Measurements from ENCODE around the gene MYOF. TPM values are rescaled to one million over a fixed set of nuclear protein-coding genes. Genes with fewer than 3 reads are reported as not detected.

MYOF gene
- polyA plus RNA-seq, 1 of the 3 experiments (the other 2 are of a cell fraction) = 103 TPM

- H3F3A ChIP-seq (replicated peaks; ENCODE audit: insufficient read depth) = peaks cover 59% of the 10 kb centered on the region
- H3K4me1 ChIP-seq (ENCODE audit: control insufficient read depth in 1 of 2, insufficient read depth in 2 of 2, low read depth in 1 of 2, low read length in 1 of 2) = peaks cover 10 to 28% of the 10 kb centered on the region in 2 experiments; a peak in 2 of 4 replicates
- H3K9ac ChIP-seq = peak overlapping the region; percentile 33; the same call in 1 of the 2 replicates
- 13% methylated on average over 2 of the region's 2 CpGs for WGBS (ENCODE audit: low lambda C conversion rate)
- no peak overlapping the region for H3K4me3 ChIP-seq (ENCODE audit: low read depth in 2 of 2, low read length in 1 of 2)
- peaks cover 93% of the 10 kb centered on the region for H3K79me2 ChIP-seq (ENCODE audit: insufficient read depth)
- POLR2A ChIA-PET = no interaction called here
- H3K36me3 ChIP-seq (replicated peaks in 1 of 2; ENCODE audit: control insufficient read depth in 1 of 2, insufficient read depth in 2 of 2, low read length in 1 of 2) = peaks cover 0 to 23% of the 10 kb centered on the region in 2 experiments
- H2AFZ ChIP-seq (ENCODE audit: low read depth) = no peak overlapping the region
- no peaks in the 10 kb centered on the region for H3K9me3 ChIP-seq
- H3K27me3 ChIP-seq (ENCODE audit: insufficient read depth) = no peaks in the 10 kb centered on the region
- no peaks in the 10 kb centered on the region for H4K20me1 ChIP-seq (ENCODE audit: insufficient read depth)
- H3K27ac ChIP-seq (ENCODE audit: low read depth in 2 of 2, low read length in 1 of 2) = peak overlapping the region in 1 of 2 experiments; percentile 99; a peak in 2 of 4 replicates
- CTCF ChIA-PET = interaction anchor here (1.4 to 8.8 kb wide), 2 partner anchors 20 to 100 kb away, joined by 3 to 92 read pairs; no protein-coding TSS in a partner anchor
- H3K9me2 ChIP-seq = no peaks in the 10 kb centered on the region
- no peak overlapping the region for H3K4me2 ChIP-seq
- DNase-seq = no peak
- TF ChIP-seq NRF1 (IDR thresholded peaks at IDR 0.05; ENCODE audit: low read depth, low read length) = no peak
- peak; percentile 36; the same call in 1 of the 2 replicates for TF ChIP-seq JUND (IDR thresholded peaks at IDR 0.05)
- no peak for TF ChIP-seq ZBTB33 (IDR thresholded peaks at IDR 0.05; ENCODE audit: borderline replicate concordance, low read depth)
- TF ChIP-seq TCF12 (IDR thresholded peaks at IDR 0.05) = peak; percentile 45
- no peak; the same call in 1 of the 2 replicates for TF ChIP-seq RXRA (IDR thresholded peaks at IDR 0.05; ENCODE audit: borderline replicate concordance, low read depth)
- no peak for TF ChIP-seq NFIC (IDR thresholded peaks at IDR 0.05; ENCODE audit: borderline replicate concordance)
- TF ChIP-seq USF2 (IDR thresholded peaks at IDR 0.05; ENCODE audit: borderline replicate concordance, low read depth, low read length) = no peak
- TF ChIP-seq POLR2AphosphoS5 (IDR thresholded peaks at IDR 0.05; ENCODE audit: low read depth, low read length) = no peak
- TF ChIP-seq RFX5 (IDR thresholded peaks at IDR 0.05; ENCODE audit: low read length) = no peak
- no peak for TF ChIP-seq ELF1 (IDR thresholded peaks at IDR 0.05)
- TF ChIP-seq FOXM1 (IDR thresholded peaks at IDR 0.05; ENCODE audit: low read depth) = no peak
- TF ChIP-seq REST (IDR thresholded peaks at IDR 0.05; ENCODE audit: low read depth, low read length) = no peak
- no peak for TF ChIP-seq MAX (IDR thresholded peaks at IDR 0.05; ENCODE audit: low read depth)
- no peak for TF ChIP-seq TAF1 (IDR thresholded peaks at IDR 0.05; ENCODE audit: borderline replicate concordance, low read depth, low read length)
- no peak for TF ChIP-seq RAD21 (IDR thresholded peaks at IDR 0.05; ENCODE audit: low read length)
- TF ChIP-seq EZH2phosphoT487 (IDR thresholded peaks at IDR 0.05; ENCODE audit: borderline replicate concordance, low read depth) = no peak
- TF ChIP-seq SMC3 (IDR thresholded peaks at IDR 0.05; ENCODE audit: low read depth, low read length) = no peak
- TF ChIP-seq PBX3 (IDR thresholded peaks at IDR 0.05) = no peak
- no peak for TF ChIP-seq GABPA (IDR thresholded peaks at IDR 0.05; ENCODE audit: low read depth)
- no peak for TF ChIP-seq IRF3 (IDR thresholded peaks at IDR 0.05; ENCODE audit: low read depth, low read length)
- no peak for TF ChIP-seq YY1 (IDR thresholded peaks at IDR 0.05; ENCODE audit: low read depth)
- no peak for TF ChIP-seq RCOR1 (IDR thresholded peaks at IDR 0.05; ENCODE audit: low read length)
- no peak for TF ChIP-seq GATA2 (CRISPR knock-in tag; IDR thresholded peaks at IDR 0.05)
- no peak for TF ChIP-seq FOXJ3 (CRISPR knock-in tag; IDR thresholded peaks at IDR 0.05)
- TF ChIP-seq FOSL2 (IDR thresholded peaks at IDR 0.05; ENCODE audit: borderline replicate concordance, low read depth) = peak; percentile 46
- 0 out of 2 replicates have a peak, but pooled peaks have one; percentile 12 for TF ChIP-seq TEAD4 (IDR thresholded peaks at IDR 0.05; ENCODE audit: borderline replicate concordance, insufficient read depth)
Observed at GRCh38 chr10:93475871-93476270, 6.3 kb downstream of the MYOF start.

All from SK-N-SH (cell line).